ENCODE measurements around the gene SMIM41.

The SMIM41 gene

DNA sequence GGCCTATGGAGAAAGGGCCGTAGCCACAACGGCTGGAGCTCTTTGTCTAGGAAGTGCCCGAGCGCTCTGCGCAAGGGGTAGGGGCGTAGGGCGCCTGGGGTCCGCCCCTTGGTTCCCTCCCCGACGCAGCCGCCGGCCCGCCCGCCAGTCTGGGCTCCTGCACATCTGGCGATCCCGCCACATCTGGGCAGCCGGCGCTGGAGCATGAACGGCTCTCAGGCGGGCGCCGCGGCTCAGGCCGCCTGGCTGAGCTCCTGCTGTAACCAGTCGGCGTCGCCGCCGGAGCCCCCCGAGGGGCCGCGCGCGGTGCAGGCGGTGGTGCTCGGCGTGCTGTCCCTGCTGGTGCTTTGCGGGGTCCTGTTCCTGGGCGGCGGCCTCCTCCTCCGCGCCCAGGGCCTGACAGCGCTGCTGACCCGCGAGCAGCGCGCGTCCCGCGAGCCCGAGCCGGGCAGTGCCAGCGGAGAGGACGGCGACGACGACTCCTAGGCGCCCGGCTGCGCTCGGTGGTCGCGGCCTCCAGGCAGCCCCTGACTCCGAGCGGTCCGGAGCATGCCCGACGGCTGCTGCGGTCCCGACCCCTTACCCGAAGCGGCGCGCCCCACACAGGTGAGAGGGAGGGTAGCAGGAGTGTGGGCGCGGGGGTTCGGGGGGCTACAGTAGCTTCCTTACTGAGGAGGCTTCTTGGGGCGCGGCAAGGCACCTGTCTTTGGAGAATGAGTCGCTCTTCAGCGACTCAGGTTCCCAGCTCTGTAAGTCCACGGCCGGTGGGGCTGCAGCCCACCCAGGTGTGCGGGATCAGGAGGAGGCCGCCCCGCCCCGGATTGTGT lies at the start of gene SMIM41:
TSS of gene SMIM41 (plus strand) at position 129 of the 827 bp plus-strand sequence. CDS start at position 205, 76 bp downstream.
- DNase-seq, result no peak

DNA sequence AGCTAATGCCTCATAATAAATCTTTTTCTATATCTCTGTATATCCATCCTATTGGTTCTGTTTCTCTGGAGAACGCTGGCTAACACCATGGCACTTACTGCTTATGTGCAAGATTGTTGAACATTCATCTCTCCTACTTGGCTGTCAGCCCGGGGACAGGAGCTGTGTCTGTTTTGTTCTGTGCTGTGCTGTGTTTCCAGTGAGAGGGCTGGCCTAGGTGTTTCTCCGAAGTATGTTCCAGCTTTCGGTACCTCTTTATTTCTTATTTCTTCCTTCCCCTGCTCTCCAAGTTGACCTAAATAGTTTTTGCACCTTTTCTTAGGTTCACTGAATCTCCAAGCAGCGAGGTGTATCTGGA lies 47.1 kb upstream of the SMIM41 start:
- no peak for DNase-seq

DNA sequence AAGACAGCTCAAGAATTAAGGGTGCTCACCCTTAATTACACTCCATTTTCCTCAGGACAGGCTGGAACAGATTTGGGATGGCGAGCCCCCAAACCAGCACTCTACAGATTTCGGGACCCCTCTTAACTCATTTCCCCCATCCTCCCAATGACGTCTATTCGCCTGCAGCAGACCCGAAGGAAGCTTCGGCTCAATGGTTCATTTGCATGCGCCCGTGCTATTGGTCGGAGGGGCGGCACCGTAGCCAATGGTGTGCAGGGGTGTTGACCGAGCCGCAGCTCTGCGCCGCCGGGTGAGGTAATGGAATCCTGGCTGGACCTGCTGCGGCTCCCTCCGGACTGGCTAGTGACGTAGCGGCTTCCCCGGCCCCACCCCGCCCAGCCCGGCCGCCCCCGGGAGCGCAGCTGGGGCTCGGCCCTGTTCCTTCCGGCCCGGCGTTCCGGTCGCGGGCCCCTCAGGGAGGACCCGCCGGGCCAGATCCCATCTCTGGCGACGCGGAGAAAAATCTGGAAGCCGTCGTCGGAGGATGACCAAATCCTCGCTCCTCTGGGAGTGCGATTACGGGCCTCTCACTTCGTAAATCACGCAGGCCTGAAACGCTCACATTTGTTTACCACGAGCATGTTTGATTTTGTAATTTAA lies 46.6 kb upstream of the SMIM41 start:
- DNase-seq, result peak; percentile 95

DNA sequence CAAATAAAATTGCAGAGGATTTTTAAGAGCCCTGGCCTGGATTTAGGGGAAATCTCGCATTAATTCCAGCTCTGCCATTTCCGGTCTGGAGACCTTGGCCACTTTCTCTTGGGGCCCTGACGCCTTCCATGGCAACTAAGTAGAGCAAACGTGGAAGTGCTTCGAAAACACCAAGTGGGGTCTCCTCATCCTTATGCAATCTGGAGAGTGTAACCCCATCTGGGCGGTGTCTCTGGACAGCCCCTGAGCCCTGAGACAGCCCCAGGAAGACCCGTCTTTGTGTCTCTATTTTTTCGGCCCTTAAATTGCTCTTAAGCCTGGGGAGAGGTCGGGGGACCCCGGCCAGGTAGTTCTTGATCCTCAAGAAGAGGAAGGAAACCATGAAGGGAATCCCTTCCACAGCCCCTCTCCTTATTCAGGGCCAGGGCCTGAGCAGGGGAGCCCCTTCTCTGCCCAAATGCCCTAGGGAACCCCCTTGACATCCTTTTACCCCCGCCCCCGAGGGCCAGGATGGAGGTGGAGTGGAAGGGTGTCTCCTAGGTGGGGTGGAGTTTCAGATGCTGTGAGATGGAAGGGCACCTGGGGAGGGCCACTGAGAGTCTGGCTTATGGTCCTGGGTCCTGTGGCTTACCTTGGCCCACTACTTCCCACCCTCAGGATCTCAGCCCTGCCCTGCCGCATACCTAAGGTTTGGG lies 45.9 kb upstream of the SMIM41 start:
- DNase-seq, result no peak

DNA sequence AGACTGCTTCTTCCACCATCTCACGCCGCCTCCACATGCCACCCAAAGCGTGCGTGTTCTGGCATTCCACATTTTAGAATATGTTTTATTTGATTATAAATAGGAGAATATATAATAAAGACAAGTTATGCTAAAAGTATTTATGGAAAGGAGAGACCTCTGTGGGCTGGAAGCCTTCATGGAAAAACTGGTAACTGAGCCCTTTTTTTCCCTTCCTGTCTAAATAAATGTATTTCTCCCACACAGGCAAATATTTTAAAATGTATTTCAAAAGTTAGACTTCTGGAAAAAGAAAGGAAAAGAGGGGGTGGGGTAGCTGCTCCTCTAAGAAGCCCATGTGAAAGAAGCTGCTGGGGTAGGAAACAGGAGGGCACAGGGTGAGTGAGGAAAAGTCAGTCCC lies 44.3 kb upstream of the SMIM41 start:
- no peak for DNase-seq

DNA sequence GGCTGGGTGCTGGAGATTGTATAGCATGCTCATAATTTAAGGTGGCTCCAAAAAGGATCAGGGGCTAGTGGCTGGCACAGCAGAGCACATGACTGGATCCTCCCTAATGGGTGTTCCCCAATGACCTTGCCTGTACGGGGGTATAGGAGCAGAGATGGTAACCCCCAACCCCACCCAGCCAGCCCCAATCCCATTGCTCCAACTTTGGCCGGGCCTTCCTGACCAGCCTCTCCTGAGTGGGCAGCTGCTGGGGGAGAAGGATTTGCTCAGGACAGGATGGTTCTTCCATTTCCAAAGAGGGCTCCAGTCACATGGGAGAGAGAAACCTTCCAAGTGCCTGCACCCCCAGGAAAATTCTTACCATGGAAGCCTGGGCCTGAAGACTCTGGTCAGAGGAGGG lies 43.6 kb upstream of the SMIM41 start:
- DNase-seq, result no peak

GRCh38 chr12:52036587-52037171 lies 42.8 kb upstream of the SMIM41 start:
- DNase-seq, result peak; percentile 94

- DNase-seq, result no peak
These were observed 42.1 kb upstream of the SMIM41 start for GRCh38 chr12:52037248-52037861.

- no peak for DNase-seq
These were observed 41.1 kb upstream of the SMIM41 start for GRCh38 chr12:52038447-52038846.

GRCh38 chr12:52041035-52041434 lies 38.5 kb upstream of the SMIM41 start:
- DNase-seq, result no peak

DNA sequence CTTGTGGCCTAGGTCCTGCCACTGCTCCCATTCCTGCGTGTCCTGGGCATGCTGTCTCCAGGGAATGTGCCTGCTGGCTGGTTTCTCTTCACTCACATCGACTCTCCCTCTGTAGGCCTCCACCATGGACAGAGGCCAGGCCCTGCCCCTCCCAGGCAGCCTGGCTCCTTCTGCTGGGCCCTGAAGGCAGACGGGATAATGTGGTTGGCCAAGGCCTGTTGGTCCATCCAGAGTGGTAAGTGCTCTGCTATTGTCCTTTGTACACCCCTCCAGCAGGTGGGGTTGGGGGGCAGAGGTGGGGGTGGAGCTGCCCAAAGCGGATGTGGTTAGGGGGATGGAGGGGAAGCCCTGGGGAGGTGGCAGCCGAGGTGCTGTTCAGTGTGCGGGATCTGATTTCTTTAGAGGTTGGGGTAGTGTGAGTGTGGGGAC lies 37.8 kb upstream of the SMIM41 start:
- peak; percentile 82 for DNase-seq

DNA sequence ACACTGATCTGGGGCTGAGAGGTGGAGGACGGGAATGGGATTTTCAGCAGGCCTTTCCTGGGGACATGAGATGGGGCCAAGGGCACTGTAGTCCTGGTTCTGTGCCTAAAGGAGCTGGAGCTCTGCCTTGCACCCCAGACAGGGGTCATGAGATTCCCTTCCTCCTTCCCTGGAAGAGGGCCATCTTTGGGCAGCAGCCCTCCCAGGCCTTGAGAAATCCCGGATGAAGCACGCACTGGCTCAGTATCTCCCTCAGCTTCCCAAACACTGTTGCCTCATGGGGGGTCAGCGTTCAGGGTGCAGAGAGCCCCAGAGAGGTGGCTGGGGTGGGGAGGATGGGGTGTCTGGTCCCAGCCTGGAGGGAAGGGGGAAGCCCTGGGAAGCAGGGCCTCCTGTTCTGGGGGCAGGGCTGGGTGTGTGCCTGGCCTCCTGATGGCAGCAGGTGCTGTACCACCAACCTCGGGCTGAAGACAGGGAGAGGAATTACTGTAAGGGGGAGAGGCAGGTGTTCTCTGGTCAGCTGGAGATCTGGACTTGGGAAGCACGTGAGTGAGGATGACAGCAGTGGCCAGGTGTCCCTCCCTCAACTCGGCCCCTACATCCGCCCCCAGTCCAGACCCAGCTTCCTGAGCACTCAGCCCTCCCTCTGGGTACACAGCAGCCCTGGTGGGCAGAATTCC lies 36.7 kb upstream of the SMIM41 start:
- no peak for DNase-seq

- no peak for DNase-seq
These were observed 35.9 kb upstream of the SMIM41 start for GRCh38 chr12:52043386-52044212.

DNA sequence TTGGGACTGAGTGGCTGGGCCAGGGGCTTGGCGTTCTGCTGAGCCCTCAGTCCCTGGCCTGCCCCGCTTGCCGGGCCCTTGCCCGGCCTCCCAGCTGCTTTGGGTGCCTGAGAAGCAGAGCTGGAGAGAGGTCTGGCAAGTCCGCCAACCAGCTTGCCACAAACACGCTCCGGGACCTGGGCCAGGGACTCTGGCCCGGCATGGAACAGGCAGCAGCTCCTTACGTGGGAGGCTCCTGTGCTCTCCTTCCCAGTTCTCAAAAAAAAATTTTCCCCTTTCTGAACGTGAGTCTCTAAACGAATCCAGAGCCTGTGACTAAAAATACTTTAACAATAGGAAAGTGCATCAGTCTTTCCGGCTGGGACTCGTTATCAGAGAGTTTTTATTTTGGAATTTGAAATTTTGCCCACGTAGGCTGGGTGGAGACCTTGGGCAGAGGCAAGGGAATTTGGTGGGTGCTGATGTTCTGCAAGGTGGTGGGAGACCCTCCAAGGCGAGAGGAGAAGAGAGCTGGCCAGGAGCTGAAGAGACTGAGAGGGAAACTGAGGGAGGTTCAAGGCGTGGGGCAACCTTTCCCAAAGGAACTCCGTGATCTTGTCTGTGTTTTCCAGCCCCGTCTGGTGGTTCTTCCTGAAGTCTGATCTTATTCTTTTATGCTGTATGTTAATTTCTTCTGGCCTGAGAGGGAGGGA lies 35.1 kb upstream of the SMIM41 start:
- DNase-seq, result no peak

GRCh38 chr12:52045794-52046199 lies 33.7 kb upstream of the SMIM41 start:
- peak; percentile 70 for DNase-seq

DNA sequence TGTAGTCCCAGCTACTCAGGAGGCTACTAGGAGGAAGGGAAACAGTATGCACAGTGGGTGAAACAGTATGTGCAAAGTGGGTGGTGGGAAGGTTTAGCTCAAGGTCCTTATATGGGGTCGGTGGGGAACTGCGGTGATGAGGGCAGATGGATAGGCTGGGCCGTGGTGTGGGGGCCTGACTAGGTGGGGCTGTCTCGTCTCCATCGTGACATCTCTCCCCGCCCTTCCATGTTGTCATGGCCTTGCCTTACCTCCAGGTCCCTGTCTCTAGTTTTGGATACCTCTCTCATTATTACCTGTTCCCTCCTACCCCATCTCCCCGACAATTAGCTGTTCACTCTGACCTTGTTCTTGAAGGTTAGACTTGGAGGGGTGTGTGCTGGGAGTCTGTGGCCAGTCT lies 32.6 kb upstream of the SMIM41 start:
- no peak for DNase-seq

- no peak for DNase-seq
These were observed 30.2 kb upstream of the SMIM41 start for GRCh38 chr12:52049286-52049685.

DNA sequence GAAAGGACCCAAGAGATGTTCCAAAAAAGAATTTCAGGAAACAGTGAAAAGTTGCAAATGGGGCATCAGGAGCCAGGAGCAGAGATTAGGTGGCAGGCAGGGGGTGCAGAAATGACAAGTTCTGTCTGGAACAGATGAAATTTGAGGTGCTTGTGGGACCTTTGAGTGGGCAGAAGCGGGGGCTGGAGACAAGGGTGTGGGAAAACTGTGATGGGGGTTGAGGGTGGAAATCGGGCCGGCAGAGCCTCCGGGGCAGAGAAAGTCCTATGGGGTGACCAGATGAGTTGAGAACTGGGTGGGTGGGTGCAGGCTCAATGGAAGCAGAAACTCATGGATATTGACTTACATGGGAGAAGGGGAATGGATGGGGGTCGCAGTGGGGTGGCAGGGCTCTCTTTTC lies 29.8 kb upstream of the SMIM41 start:
- DNase-seq, result no peak

DNA sequence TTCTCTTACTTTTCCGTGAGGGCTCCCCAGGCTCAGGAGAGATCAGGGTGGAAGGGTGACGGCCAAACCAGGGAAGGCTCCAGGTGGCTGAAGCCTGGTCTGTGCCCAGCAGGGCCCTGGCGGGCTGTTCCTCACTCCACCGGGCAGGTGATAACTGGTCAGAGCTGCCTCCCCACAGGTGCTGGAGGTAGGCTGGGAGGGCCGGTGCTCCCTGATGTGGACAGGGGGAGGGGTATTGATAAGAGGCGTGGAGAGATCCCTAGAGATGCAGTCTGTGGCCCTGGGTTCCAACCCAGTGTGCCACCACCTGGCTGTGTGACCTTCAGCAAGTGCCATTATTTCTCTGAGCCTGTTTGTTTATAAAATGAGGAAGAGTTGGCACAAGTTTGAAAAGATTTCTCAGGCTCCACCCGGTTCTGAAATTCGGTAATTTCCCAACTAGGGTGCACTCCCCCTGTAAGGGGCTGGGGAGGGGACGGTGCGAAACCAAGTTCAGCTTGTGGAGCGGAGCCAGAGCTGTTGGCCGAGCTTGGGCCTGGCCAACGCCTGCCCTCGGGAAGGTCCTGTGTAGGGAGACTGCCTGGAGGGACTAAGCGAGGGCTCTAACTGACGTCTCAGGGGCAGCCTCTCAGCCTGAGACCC lies 29.3 kb upstream of the SMIM41 start:
- peak; percentile 80 for DNase-seq

Data from CD4-positive, alpha-beta T cell treated with Interleukin-15 for 1 hour (primary cell).